Anterior cingulate cortex (tissue), 58 donors: ENCODE results near the gene MS4A12.
"Not testable (repeated sequence)": the region's sequence is repeated elsewhere in the genome, so short reads cannot be mapped to it uniquely, and the experiment has no call there.

Experiments
- DNase-seq, 58 donors: peaks; one replicate each; lab custom pipeline; 2025; lab: John Stamatoyannopoulos, UW

Gene MS4A12, protein sequence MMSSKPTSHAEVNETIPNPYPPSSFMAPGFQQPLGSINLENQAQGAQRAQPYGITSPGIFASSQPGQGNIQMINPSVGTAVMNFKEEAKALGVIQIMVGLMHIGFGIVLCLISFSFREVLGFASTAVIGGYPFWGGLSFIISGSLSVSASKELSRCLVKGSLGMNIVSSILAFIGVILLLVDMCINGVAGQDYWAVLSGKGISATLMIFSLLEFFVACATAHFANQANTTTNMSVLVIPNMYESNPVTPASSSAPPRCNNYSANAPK

DNA sequence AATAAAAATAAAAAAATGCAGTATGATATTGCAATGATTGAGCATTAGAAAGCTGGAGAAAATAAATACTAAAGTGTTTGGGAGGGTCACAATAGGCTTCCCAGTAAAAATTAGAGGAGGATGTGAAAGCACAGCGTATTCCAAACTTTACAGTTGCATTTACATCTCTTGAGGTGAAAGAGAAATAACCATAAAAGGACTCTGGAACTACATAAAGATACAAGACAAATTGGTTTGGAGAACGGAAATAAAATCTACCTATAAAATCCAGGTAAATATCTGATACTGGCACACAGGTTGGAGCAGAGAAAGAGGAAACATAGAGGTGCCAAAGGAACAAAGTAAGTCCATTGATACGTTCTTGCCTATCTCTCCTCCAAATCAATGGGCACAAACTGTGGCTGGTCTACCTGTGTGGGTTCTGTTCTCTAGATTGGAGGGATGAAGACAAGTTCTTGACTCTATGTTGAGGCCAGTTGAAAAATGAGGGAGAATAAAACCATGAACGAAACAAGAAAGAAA is at the start of gene MS4A12:
TSS of gene MS4A12 (plus strand) at position 291 of the 522 bp plus-strand sequence. CDS start 4,541 bp downstream, outside the sequence.
- no peak for DNase-seq

DNA sequence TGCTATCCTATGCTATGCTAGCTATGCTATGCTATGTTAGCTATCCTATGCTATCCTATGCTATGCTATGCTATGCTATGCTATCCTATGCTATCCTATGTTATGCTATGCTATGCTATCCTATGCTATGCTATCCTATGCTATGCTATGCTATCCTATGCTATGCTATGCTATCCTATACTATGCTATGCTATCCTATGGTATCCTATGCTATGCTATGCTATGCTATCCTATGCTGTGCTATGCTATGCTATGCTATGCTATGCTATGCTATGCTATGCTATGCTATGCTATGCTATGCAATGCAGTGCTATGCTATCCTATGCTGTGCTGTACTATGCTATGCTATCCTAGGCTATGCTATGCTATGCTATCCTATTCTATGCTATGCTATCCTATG is 45.5 kb upstream of the MS4A12 start:
- no peak for DNase-seq

DNA sequence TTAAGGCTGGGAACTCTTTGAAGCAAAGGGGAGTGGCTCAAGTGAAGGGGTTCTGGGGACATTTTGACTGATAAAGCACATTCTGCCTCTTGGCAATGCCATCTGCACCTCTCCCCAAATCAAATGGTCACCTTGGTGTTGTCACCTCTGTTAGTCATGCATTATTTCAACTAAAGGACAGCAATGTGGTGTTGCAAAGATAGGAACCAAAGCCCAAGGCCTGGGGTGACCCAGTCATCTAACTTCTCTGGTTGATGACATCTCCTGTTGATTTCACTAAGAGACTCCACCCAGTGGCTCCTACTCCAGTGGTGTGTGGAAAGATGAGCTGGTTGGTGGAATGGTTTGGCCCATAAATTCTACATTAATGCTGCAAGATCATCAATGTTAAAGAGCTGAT is 44.7 kb upstream of the MS4A12 start:
- no peak for DNase-seq

DNA sequence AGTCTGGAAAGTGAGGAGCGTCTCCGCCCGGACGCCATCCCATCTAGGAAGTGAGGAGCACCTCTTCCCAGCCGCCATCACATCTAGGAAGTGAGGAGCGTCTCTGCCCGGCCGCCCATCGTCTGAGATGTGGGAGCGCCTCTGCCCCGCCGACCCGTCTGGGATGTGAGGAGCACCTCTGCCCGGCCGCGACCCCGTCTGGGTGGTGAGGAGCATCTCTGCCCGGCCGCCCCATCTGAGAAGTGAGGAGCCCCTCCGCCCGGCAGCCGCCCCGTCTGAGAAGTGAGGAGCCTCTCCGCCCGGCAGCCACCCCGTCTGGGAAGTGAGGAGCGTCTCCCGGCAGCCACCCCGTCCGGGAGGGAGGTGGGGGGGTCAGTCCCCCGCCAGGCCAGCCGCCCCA is 41.4 kb upstream of the MS4A12 start:
- DNase-seq: not testable (repeated sequence)

DNA sequence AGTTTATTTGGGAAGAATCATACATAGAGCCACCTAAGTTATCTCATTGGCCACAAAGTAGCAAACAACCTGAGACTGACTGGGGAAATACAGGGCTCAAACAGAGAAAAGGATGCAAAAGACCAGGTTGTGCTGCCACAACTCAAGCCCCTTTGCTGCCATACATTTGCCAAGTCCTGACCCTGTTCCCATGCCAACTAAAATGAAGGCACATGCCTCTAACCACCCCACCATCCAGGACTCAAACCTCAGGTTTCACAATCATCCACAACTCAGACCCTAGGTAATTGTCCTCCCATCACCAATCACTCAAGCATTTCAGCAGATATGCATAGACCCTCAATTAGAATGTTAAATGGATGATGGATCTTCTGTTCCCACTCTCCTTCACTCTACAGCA is 38.4 kb upstream of the MS4A12 start:
- no peak for DNase-seq

DNA sequence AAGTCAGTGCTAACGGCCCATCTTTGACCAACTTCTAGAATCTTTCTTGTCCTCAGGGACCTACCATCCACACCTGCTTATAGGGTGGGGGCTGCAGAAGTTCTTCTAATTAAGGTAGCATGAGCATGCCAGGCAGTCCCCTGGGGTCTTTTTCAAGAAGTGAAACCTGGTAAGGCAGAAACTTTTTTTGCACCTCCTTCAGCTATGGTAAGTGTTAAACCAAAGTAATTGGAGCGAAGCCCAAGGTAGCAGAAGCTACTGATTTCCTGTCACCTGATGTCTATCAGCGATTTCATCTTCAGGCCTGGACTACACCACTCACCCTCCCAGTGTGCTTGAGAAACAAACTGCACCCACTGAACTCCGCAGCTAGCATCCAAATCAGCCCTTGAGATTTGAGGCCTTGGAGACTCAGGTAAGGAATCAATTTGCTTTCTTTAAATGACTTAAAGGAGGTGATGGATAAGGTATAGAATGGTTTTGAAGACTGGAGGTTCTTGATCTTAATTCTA is 37.0 kb upstream of the MS4A12 start, which contains the start of gene MS4A1:
TSS of gene MS4A1 (plus strand) at position 317 of the 512 bp plus-strand sequence. CDS start 6,528 bp downstream, outside the sequence.
- no peak for DNase-seq

DNA sequence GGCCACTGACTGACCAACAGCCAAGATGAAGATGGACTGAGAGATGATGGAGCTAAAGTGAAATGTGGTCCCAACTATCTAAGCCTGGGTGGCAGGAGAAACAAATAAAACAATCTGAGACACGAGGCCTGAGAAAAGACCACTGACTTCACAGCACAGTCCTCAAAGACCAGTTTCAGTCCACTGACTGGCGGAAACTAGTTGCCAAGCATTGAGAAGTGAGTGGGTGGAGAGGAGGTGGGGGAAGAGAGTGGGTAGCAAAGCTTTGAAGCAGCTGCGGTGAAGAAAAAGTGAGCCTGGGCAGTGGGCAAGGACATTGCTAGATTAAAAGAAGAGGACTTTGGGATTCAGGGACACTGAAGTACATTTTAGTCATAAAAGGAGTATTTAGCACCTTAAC is 35.0 kb upstream of the MS4A12 start:
- DNase-seq: no peak

DNA sequence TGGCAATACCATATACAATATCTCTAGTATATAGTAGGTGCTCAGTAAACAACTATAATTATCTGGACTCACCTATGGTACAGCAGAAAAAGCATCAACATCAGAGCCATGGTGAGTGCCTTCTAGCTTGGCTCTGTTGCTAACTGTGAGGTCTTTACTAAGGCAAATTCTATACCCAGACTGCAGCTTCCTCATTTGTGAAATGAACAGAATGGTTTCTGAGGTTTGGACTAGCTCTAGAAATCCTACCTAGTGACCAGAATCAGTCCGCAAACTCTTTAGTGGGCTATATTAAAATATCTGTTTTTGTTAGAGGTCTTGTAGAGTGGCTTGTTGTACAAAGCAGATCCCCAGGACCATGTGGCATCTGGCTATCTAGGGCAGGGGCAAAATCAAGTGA is 33.2 kb upstream of the MS4A12 start:
- DNase-seq: no peak

DNA sequence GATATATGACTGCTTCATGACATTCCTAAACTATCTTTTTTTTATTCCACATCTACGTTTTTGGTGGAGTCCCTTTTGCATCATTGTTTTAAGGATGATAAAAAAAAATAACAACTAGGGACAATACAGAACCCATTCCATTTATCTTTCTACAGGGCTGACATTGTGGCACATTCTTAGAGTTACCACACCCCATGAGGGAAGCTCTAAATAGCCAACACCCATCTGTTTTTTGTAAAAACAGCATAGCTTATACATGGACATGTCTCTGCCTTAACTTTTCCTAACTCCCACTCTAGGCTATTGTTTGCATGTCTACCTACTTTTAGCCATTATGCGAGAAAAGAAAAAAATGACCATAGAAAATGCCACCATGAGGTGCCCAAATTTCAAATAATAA is 23.7 kb upstream of the MS4A12 start:
- no peak for DNase-seq

DNA sequence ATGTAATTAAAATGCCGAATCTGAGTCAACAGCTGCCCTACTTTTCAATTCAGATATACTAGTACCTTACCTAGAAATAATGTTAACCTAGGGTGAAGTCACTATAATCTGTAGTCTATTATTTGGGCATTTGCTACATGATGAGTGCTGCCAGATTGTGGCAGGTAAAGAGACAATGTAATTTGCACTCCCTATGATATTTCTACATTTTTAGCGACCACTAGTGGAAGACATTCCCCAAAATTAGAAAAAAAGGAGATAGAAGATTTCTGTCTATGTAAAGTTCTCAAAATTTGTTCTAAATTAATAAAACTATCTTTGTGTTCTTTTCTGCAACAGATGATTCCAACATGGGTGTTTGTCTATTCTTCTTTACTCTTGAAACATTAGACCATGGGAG is 22.9 kb upstream of the MS4A12 start:
- DNase-seq: no peak

DNA sequence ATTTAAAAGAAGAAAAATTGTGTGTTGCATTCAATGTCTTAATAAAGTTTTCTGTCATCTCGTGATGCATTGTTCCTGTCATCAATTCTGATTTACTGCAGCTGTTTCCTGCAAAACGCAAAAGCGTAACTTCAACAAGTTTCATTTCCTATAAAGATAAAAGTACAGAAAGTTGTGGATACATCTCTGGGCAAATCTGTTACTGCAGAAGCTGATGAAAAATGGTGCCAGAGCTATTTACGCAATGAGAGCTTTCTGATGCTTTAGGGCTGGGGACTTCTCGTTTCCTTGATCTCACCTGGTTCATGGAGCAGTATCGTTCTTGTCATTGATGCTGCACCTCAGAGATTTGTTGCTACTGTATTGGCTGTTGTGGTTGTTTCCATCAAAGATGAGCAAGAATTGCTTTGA is 15.5 kb upstream of the MS4A12 start:
- DNase-seq: no peak

DNA sequence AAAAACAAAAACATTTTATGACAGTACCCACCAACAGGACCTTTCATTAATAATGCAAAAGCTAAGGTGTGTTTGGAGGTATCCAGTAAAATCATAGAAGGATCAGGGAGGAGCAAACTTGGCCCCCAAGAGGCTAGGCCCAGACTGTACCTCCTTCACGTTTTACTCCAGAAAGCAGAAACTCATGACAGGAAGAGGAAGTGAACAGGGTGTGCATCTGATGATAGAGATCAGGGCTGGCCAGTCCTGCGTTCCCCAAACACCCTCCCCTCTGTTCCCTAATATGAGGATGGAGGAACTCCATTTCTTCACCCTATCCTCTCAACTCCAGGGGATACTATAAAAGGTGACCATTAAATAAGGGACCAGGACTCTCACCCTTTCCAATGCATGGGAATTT is 10.2 kb upstream of the MS4A12 start:
- DNase-seq: no peak

DNA sequence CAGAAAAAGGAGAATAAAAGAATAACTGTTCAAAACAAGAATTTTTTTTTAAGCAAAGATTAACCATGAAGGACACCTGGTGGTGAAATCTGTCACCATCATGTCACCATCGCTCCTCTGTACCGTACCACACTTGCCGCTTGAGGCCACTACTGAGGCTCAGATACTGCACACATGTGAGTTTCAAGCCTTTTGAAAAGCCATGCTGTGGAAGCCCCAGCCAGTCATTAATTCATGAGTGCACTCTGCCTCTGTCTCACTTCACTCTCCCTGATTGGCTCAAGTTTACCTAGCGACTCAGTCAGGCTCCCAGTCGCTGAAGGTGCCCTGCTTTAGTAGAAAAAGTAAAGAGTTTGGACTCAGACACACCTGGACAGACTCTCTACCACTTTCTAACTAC is 6.6 kb upstream of the MS4A12 start:
- no peak for DNase-seq

DNA sequence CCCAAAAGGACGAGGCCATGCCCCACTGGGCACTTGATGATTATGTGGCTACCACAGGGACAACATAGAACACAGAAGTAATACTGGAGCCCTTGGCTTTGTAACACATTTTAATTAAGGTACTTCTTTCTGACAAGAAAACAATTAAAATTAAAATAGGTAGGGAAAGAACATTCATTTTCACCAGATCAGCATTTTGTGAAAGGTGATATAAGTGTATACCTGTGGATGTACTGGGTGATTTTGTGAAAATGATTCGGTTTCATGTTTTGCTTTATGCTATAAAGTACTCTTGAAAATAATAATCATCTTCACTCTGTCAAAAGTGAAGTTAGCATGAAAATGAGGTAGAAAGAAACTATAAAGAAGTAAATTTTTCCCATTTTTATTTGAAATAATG is 876 bp downstream of the MS4A12 start:
- DNase-seq: no peak

DNA sequence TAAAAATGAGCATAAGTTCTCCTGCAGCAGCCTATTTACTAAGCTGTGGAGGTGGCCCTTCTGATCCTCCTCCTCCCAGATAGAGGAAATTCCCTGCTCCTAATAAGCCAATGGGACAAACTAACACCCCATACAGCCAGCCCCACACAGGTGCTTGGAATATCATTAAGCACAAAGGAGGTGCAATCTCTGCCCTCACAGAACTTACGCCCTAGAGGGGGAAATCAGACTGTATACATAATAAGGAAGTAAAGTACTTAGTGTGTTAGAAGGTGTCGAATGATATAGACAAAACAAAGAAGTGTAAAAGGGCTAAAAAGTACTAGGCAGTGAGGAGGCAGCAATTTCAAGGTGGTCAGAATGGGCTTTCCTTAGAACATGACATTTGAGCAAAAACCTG is 5.8 kb downstream of the MS4A12 start:
- DNase-seq: no peak

DNA sequence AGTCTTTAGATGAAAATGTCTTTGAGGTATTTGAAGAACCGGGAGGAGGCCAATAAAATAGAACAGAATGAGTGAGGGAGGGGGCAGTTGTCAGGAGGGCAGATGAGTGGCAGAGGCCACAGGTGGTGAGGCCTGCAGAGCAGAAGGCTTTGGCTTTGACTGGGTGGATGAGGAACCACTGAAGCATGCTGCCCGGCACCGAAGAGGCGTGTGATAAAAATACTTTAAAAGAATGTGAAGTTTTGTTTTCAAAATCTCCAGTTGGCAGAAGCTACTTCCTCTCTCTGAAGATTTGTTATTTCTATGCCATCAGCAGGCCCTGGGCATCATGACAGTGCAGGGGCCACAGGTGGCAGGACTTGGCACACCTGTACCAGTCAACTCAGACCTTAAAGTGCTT is 6.3 kb downstream of the MS4A12 start:
- DNase-seq: peak in 13 of 58 donors; percentile 0 to 35 (median 5)

DNA sequence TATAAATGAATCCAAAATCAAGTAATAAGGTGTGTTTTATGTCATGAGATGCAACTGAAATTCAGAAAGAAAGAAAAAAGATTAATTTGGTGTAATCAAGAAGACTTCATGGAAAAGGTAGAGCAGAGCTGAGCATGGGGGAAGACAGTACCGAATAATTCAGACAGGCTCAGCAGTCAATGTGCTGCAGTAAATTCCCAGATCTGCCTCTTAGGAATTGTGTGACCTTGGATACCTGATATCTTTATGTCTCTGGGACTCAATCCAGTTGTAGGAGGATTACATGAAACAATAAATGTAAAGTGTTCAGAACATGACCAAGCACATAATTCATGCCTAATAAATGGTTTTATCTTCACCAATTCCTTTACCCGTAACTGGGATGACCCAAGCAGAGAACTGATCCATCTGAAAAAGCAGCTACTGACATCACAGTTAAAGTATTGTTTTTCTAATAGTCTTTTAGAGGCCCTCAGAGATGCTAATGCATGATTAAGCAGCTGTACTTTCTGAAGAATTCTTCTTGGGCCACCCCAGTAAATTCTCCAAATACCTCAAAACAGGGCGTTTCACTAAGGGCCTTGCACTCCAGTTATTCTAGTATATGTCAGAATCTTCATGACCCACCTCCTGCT is 7.8 kb downstream of the MS4A12 start:
- no peak for DNase-seq

DNA sequence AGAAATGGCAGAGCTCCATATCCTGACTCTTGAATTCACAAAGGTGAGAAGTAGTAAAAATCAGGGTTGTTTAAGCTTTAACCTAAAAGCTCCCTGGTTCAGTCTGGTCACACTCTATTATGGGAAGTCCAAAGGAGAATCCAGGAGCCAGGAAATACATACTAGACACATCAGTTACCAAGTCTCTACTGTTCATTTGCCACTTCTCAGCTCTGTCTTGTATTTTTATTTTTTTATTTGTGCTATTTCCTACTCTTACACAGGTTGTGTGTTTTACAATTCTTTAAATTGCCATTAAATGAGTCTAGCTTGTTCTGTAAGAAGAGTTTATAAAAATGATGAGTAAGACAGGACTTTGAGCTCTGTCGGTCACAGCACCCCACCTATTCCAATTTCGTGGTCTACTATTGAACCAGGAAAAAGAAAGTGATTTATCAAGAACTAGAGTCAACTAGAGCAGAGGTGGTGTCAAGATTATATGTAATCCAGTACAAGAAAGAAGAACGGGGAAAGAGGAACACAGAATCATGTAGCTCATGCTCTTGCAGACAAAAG is 9.7 kb downstream of the MS4A12 start:
- DNase-seq: no peak

DNA sequence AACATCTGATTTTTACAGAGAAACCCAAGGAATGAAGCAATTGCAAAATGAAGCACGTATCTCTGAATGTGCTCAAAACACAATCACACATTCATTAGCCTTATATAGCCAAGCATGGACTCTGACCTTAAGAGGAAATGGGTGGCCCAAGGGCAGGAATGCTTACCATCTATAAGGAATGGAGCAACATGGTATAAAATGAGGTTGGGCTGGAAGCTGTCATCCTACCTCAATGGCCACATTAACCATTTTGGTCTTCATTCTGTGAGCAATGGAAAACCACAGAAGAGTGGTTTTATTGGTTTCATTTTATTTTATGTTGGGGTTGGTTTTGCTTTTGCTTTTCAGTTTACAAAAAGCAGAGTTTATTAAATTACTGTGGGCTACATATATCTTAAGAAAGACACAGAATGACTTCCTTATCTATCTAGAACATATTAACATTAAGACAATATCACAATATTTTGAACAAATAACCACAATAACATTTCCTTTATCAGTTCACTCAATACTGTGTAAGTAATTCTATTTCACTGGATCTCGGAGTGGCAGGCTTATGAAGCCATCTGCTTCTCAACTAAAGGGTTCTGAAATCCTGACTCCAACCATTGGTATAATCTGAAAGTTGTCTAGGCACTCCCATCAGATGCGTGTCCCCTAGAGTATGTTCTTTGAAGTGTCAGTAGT is 11.8 kb downstream of the MS4A12 start:
- no peak for DNase-seq

DNA sequence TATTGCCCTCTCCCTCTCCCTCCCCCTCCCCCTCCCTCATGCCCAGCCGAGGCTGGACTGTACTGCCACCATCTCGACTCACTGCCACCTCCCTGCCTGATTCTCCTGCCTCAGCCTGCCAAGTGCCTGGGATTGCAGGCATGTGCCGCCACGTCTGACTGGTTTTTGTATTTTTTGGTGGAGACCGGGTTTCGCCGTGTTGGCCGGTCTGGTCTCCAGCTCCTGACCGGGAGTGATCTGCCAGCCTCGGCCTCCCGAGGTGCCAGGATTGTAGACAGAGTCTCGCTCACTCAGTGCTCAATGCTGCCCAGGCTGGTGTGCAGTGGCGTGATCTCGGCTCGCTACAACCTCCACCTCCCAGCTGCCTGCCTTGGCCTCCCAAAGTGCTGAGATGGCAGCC is 17.0 kb downstream of the MS4A12 start:
- DNase-seq: not testable (repeated sequence)

DNA sequence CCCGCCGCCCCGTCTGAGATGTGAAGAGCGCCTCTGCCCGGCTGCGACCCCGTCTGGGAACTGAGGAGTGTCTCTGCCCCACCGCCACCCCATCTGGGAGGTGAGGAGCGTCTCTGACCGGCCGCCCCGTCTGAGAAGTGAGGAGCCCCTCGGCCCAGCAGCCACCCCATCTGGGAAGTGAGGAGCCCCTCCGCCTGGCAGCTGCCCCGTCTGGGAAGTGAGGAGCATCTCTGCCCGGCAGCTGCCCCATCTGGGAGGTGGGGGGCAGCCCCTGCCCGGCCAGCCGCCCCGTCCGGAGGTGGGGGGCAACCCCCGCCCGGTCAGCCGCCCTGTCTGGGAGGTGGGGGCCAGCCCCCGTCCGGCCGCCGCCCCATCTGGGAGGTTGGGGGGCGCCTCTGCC is 17.6 kb downstream of the MS4A12 start:
- DNase-seq: not testable (repeated sequence)
